HG03025 (cell line): ENCODE results near the gene NIBAN1.
A peak's percentile ranks its signal among the peaks of the same experiment; 100 is the strongest.
"Not testable (repeated sequence)": the region's sequence is repeated elsewhere in the genome, so short reads cannot be mapped to it uniquely, and the experiment has no call there.

Experiments
- ATAC-seq: cut with Tn5 transposase; IDR thresholded peaks from one replicate; pipeline ENCODE4 v1.9.1; 2021; ENCODE audit warnings: mild to moderate bottlenecking, moderate library complexity; ENCODE audit not compliant: unreplicated experiment, low FRiP score

Gene NIBAN1

DNA sequence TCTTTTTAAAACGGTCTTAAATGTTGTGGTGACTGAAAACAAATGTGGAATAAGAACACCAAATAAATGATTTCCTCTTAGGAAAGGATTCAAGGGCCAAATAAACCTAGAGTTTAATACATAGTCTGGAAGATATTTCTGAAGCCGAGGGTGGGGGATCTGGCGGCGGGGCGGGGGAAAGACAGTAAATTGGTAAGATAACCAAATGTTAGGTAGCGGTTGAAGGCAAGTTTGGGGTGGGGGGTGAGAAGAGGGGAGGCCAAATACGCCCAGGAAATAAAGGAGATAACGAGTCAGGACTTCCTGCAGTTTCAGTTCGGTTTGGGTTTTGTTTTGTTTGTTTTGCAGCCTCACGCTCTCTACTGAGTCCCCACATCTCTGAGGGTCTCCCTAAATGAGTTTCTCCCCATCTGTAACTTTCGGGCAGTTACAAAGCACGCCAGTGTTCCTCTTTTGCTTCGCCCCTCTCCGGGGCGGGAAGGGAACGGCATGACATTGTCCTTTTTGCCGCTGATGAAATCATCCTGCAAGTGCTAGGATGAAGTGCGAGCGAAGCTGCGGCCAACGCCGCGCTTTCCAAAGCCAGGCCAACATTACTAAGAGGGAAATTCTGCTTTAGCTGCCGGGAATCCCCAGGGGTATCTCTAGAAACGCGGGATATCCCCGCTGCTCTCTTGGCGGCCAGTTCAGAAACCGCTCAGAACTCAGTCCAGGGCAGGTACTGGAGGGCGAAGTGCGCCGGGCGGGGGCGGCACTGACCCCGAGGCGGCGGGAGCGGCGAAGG lies 844 bp downstream of the NIBAN1 start:
- ATAC-seq: peak; percentile 53

DNA sequence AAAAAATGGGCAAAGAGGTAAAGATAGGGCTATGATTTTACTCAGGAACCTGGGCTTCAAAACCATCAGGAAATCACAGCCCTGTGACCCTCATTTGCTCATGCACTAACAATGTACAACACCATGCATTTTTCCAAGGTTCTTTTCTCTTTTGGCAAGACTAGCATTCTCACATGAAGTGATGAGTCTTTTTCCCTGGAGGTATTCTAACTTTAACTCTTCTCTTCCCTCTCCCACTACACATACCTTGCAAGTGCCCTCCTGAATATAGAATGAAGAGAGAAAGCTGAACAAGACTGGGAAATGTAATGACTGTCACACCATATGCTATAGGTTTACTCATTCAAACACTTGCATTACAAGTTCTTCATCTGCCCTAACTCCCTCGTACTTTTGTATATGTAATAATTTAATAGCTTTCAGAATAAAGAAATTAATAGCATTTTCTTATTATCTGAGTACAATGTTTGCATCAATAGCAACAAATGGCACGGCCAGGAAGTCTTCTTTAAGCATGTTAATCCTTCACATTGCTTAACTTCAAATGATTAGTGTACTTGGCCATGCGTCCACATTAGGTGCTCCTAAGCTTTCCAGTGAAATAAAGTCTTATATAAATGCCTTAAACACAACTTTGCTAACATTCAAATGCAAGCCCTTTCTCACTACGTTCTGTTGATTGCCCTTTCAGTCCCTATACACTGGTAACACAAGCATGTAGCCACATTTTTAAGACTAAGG lies 1.8 kb downstream of the NIBAN1 start:
- no peak for ATAC-seq

DNA sequence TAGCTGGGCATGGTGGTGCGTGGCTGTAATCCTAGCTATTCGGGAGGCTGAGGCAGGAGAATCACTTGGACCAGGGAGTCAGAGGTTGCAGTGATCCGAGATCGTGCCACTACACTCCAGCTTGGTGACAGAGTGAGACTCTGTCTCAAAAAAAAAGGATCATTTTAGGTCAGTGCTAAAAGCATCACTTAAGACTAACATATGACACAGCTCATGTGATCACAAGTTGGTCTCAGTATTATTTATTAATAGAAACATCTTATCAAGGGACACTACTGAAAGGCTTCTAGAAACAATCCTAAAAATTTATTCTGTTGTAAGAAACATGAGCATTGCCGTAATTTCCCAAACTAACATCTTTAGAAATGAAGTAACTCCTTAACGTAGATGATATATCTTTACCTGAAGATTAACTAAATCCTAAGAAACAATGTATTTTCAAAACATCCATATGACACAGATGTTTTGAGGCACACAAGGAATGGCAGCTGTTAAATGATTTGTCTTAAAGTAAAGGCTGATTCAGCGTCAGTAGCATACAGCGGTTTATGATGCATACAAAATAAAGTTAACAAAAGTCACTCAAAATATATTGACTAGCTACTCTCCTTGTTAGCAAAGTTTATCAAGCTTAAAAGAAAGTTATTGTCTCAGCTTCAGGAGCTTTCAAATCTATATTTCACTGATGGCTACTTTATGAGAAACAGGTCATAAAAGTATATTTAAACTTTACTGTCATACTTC lies 2.6 kb downstream of the NIBAN1 start:
- ATAC-seq: no peak

DNA sequence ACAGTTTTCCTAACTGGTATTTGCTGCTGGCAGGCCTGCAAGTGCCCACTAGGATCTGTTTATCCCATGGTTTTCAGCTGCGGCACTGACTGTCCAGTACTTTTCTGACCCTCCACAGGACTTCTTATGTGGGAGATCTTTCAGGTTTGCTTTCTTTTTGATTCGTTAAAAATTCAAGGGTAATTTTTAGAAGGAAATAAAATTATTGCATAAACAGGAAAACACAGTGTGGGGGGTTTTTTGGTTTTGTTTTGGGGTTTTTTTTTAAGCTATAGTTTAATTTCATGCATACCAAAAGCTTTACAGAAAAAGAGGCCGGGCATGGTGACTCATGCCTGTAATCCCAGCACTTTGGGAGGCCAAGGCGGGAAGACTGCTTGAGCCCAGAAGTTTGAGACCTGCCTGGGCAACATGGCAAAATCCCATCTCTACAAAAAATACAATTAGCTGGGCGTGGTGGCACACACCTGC lies 3.6 kb downstream of the NIBAN1 start:
- no peak for ATAC-seq

DNA sequence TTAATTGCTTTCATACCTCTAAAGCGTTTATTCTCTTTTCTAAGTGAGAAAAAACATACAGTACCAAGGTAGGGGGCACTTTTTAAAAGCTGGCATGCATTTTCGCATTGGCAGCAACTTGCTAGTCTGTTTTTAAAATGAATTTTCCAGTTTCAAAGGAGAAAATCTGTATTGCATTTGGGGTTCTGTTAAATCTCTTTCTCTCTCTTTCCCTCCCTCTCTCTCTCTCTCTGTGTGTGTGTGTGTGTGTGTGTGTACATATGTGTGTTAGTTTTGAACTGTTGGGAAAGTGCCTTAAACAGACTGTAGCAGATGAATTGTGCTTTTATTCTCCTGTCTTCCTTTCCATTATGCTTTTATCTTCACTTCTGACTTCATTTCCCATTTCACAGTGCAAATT lies 7.3 kb downstream of the NIBAN1 start:
- no peak for ATAC-seq

- ATAC-seq: no peak
These were observed 8.1 kb downstream of the NIBAN1 start for GRCh38 chr1:184965944-184966860.

GRCh38 chr1:184965439-184965838 lies 8.9 kb downstream of the NIBAN1 start:
- ATAC-seq: no peak

DNA sequence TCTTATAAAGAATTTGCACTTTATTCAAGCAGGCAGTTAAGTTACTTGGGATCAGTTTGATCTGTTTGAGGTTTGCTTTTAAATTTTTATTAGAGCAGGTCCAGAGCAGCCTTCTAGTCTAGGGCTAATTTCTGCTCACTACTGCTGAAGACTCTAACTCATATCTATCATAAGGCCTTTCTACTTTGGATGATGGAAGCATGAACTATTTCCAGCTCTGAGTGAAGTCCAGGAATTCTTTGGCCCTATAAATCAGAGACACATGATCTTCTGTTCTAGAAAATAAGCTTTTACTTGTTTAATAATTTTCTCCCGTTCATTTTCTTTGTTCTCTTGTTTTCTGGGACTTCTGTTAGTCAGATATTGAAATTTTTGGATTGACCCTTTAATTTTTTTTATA lies 14.7 kb downstream of the NIBAN1 start:
- no peak for ATAC-seq

DNA sequence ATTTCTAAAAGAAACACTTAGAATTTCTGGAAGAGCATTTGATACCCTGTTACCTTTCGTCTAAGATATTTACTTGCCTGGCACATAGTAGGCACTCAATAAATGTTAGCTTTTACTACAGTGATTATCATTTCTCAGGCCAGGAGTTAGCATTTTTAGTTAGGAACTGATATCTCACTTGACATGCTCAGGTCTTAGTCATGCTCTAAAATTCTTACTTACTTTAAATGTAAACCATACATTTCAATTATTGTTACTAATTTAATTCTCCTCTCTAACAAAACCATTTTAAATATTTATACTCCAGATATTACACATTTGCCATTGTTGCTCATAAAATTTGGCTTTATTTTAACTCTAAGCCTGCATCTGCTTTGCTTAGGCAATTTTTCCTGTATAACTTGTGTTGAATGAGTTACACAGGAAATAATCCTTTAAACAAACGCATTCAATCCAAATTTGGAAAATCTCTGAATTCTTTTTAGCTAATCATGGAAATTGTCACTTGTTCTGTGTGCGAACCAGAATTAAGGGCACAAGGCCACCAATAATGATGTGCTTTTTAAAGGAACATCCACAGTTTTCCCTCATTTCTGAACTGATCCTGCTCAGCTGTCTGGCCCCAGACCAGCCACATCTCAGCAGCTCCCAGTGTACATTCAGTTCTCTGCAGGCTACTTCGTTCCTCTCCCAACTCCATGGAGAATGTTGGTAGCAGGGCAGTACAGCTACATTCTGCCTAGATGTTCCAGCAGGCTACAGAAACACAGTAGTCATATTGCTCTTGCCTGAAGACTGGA lies 15.6 kb downstream of the NIBAN1 start:
- no peak for ATAC-seq

GRCh38 chr1:184957901-184958300 lies 16.4 kb downstream of the NIBAN1 start:
- not testable (repeated sequence) for ATAC-seq

GRCh38 chr1:184956999-184957700 lies 17.2 kb downstream of the NIBAN1 start:
- ATAC-seq: no peak

DNA sequence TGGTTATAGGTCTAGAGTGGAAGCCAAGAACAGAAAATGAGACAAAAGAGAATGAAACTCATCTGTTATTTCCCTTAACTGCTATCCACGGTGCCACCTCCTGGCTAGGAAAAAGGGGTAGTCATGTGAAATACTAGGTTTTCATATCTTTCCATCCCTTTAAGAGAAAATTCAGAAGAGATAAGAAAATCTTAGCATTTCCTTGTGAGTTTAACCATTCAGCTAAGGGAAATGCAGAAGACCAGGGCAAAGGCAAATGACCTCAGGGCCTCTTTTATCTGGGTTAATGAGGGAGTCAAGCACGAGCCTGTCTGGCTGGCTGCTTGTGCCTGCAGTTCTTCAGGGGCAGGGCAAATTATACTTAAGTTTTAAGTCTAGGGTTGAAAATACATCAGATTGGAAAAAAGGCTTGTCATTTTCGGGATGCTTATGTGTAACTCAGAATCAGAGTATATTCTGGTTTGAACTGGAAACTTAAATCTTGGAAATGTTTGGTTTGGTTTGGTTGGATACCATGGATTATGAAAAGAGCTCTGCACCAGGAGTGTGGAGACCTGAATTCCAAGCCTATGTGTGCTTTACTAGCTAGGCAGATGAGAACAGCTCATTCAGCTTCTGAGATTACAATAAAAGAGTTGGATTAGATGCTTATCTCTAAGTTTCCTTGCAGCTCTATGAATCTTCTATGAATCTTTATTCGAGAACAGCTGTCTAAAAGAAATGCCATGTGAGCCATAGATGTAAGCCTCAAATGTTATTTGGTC lies 19.9 kb downstream of the NIBAN1 start:
- ATAC-seq: no peak

GRCh38 chr1:184953600-184954219 lies 20.6 kb downstream of the NIBAN1 start:
- ATAC-seq: no peak

- no peak for ATAC-seq
These were observed 21.9 kb downstream of the NIBAN1 start for GRCh38 chr1:184952428-184952827.

DNA sequence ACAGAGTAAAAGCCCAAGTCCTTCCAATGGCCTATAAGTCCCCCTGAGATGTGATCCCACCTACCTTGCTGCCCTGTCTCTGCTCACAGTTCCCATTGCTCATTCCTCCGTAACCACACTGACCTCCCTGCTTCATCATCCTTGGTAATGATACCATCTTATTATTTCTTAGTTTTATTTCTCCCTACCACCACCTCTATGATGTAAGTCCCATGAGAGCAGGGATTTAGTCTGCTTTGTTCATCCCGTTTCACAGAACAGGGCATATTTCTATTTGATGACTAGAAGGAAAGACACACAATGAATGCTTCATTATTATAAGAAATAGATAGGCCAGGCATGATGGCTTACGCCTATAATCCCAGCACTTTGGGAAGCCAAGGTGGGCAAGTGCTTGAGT lies 22.5 kb downstream of the NIBAN1 start:
- ATAC-seq: no peak

GRCh38 chr1:184950906-184951305 lies 23.4 kb downstream of the NIBAN1 start:
- ATAC-seq: no peak

DNA sequence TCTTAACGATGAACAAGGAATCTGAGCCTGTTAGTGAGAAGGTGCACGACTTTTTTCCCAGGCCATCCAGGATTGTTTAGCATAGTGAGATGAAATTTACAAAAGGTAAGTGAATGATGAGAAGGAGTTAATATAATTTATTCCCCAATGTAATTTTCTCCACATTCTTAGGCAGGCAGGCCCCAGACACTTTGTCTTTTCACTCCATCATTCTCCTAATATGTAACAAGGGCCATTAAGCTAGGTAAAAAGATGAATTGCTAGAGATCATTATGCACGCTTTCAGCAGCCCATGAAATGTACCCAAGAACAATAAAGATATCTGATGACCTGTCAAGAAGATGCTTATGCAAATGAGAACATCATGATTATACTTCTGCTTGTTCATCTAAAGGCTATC lies 24.1 kb downstream of the NIBAN1 start:
- no peak for ATAC-seq
